ENCODE data around the gene IGSF9. TPM values are rescaled to one million over a fixed set of nuclear protein-coding genes. Genes with fewer than 3 reads are reported as not detected.

The IGSF9 gene
- not detected for polyA plus RNA-seq (2012; ENCODE audit: missing spikeins)

- peak; percentile 38 for FAIRE-seq
- DNase-seq (ENCODE audit: insufficient read length) = no peak
- no peak for TF ChIP-seq POLR2A (IDR thresholded peaks at IDR 0.05; ENCODE audit: low read depth, low read length)
- no peak for TF ChIP-seq TAF1 (IDR thresholded peaks at IDR 0.05; ENCODE audit: borderline replicate concordance, low read depth, low read length)
- TF ChIP-seq POLR2AphosphoS5 (IDR thresholded peaks at IDR 0.05; ENCODE audit: low read depth, low read length) = no peak
These were observed at the start of gene IGSF9 for GRCh38 chr1:159945483-159946241. Gene IGSF9 (minus strand): TSS chr1:159945613. CDS start chr1:159943454, 2,159 bp downstream.

DNA sequence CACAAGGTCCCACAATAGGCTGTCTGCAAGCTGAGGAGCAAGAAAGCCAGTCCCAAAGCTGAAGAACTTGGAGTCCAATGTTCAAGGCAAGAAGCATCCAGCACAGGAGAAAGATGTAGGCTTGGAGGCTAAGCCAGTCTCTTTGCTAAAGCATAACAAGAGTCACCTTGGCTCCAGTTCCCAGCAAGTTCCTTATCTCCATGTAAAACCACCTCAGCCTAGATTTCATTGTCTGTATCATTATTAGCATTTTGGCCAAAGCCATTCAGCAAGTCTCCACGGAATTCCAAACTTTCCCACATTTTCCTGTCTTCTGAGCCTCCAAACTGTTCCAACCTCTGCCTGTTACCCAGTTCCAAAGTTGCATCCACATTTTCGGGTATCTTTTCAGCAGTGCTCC, 49.5 kb upstream of the IGSF9 start:
- no peak for TF ChIP-seq POLR2A (IDR thresholded peaks at IDR 0.05; ENCODE audit: low read depth, low read length)
- TF ChIP-seq POLR2AphosphoS5 (IDR thresholded peaks at IDR 0.05; ENCODE audit: low read depth, low read length) = no peak
- TF ChIP-seq TAF1 (IDR thresholded peaks at IDR 0.05; ENCODE audit: borderline replicate concordance, low read depth, low read length) = no peak
- FAIRE-seq (no peak), DNase-seq (ENCODE audit: insufficient read length) (no peak)

DNA sequence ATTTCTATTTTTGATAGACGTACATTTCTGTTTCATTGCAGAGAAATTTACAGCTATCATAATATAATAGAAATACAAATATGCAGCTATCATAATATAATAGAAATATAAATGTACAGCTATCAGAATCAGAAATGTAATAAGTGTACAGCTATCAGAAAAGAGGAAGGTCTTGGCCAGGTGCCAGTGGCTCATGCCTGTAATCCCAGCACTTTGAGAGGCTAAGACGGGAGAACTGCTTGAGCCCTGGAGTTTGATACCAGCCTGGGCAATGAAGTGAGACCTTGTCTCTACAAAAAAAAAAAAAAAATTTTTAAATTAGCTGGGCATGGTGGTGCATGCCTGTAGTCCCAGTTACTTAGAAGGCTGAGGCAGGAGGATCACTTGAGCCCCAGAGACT, 48.5 kb upstream of the IGSF9 start:
- no peak for FAIRE-seq
- no peak for DNase-seq (ENCODE audit: insufficient read length)

DNA sequence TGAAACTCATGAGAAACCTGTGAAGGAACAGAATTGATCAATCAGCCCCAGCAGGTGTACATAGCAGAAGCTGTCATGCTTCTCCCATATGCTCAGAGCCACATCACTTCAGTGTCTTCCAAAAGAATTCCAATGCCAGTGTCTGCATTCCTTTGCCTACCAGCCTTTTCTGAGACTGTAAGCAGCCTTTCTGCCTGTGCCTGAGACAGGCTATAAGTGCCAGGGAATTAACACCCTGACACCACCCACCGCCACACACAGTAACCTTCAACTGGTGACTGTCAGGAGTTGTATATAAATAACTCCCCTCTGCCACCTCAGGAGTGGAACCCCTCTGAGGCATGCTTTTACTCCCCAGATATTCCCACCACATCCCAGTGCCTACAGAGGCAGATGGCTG, 46.7 kb upstream of the IGSF9 start:
- DNase-seq (ENCODE audit: insufficient read length) = no peak
- FAIRE-seq = no peak
- no peak for TF ChIP-seq POLR2AphosphoS5 (IDR thresholded peaks at IDR 0.05; ENCODE audit: low read depth, low read length)
- no peak for TF ChIP-seq TAF1 (IDR thresholded peaks at IDR 0.05; ENCODE audit: borderline replicate concordance, low read depth, low read length)
- no peak for TF ChIP-seq POLR2A (IDR thresholded peaks at IDR 0.05; ENCODE audit: low read depth, low read length)

More for the DNA sequence above, 48.5 kb upstream of the IGSF9 start:
- TF ChIP-seq TAF1 (IDR thresholded peaks at IDR 0.05; ENCODE audit: borderline replicate concordance, low read depth, low read length) (no peak), POLR2AphosphoS5 (IDR thresholded peaks at IDR 0.05; ENCODE audit: low read depth, low read length) (no peak)

GRCh38 chr1:159991513-159991912, 46.1 kb upstream of the IGSF9 start:
- DNase-seq (ENCODE audit: insufficient read length) (no peak), FAIRE-seq (peak; percentile 5)
- TF ChIP-seq POLR2A (IDR thresholded peaks at IDR 0.05; ENCODE audit: low read depth, low read length) = no peak

- FAIRE-seq = no peak
These were observed 44.6 kb upstream of the IGSF9 start for GRCh38 chr1:159990005-159990404.

DNA sequence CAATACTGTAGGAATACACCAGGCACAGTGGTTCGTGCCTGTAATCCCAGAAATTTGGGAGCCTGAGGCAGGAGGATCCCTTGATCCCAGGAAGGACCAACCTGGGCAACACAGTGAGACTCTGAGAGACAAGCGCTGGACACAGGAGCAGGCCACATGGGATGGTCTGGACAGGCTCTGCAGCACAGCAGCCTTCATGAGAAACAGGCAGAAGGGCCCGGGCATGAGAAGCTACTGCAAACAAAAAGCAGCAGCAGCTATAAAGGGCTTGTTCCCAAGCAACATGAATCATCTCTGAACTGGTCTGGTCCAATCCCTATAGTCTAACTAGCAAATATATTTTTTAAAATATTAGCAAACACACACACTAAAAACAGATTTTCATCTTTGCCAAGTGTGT, 44.2 kb upstream of the IGSF9 start:
- FAIRE-seq (no peak), DNase-seq (ENCODE audit: insufficient read length) (no peak)
- no peak for TF ChIP-seq POLR2A (IDR thresholded peaks at IDR 0.05; ENCODE audit: low read depth, low read length)

More at GRCh38 chr1:159990005-159990404, 44.6 kb upstream of the IGSF9 start:
- no peak for DNase-seq (ENCODE audit: insufficient read length)
- TF ChIP-seq POLR2A (IDR thresholded peaks at IDR 0.05; ENCODE audit: low read depth, low read length) (no peak), POLR2AphosphoS5 (IDR thresholded peaks at IDR 0.05; ENCODE audit: low read depth, low read length) (no peak), TAF1 (IDR thresholded peaks at IDR 0.05; ENCODE audit: borderline replicate concordance, low read depth, low read length) (no peak)

DNA sequence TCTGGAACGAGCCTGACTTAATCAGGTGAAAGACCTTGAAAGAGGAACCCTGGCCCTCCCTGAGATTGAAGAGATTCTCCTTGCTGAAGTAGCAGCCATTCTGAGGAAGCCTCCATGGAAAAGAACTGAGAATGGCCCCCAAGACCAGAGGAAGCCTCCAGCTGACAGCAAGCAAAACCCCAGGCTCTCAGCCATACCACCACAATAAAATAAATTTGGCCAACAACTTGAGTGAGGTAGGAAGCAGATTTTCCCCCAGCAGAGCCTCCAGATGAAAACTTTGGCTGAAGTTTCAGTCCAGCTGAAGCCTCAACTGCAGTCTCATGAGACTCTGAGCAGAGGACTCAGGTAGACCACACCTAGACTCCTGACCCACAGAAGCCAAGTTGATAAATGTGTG, 42.6 kb upstream of the IGSF9 start:
- TF ChIP-seq POLR2AphosphoS5 (IDR thresholded peaks at IDR 0.05; ENCODE audit: low read depth, low read length) (no peak), TAF1 (IDR thresholded peaks at IDR 0.05; ENCODE audit: borderline replicate concordance, low read depth, low read length) (no peak), POLR2A (IDR thresholded peaks at IDR 0.05; ENCODE audit: low read depth, low read length) (no peak)
- DNase-seq (ENCODE audit: insufficient read length) (no peak), FAIRE-seq (no peak)

DNA sequence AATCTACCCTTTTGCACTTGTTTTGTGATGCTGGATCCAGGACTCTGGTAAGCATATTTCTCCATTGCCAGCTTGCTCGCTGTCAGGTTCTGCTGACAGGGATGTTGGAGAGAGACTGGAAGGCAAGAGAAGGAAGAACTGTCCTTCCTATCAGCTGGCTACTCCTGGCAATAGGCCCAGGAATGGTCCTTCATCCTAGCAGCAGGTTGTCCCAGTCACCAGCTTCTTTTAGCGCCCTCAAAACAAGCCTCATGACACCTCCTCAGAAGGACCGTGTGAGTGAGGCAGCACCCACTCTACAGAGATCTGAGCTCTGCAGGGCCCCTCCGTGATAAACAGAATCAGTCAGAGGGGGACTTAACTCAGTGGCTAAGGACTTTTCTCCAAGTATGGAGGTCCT, 41.8 kb upstream of the IGSF9 start:
- DNase-seq (ENCODE audit: insufficient read length) = no peak
- no peak for TF ChIP-seq POLR2A (IDR thresholded peaks at IDR 0.05; ENCODE audit: low read depth, low read length)
- TF ChIP-seq TAF1 (IDR thresholded peaks at IDR 0.05; ENCODE audit: borderline replicate concordance, low read depth, low read length) = no peak
- TF ChIP-seq POLR2AphosphoS5 (IDR thresholded peaks at IDR 0.05; ENCODE audit: low read depth, low read length) = no peak
- no peak for FAIRE-seq

GRCh38 chr1:159986531-159986930, 41.1 kb upstream of the IGSF9 start:
- TF ChIP-seq POLR2AphosphoS5 (IDR thresholded peaks at IDR 0.05; ENCODE audit: low read depth, low read length) = no peak
- no peak for TF ChIP-seq TAF1 (IDR thresholded peaks at IDR 0.05; ENCODE audit: borderline replicate concordance, low read depth, low read length)
- TF ChIP-seq POLR2A (IDR thresholded peaks at IDR 0.05; ENCODE audit: low read depth, low read length) = no peak
- DNase-seq (ENCODE audit: insufficient read length) = no peak
- FAIRE-seq = no peak

DNA sequence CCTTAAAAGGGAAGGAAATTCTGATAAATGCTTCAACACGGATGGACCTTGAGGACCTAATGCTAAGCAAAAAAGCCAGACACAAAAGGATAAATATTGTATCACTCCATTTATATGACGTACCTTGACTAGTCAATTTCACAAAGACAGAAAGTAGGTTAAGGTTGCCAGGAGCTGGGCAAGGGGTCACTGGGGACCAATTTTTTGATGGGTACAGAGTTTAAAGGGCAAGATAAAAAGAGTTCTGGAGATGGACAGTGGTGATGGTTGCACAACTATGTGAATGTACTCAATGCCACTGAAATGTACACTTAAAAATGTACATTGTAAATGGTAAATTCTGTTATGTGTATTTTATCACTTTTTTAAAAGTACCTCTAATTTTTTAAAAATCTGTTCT, 40.7 kb upstream of the IGSF9 start:
- no peak for DNase-seq (ENCODE audit: insufficient read length)
- FAIRE-seq = no peak
- TF ChIP-seq POLR2AphosphoS5 (IDR thresholded peaks at IDR 0.05; ENCODE audit: low read depth, low read length) (no peak), POLR2A (IDR thresholded peaks at IDR 0.05; ENCODE audit: low read depth, low read length) (no peak), TAF1 (IDR thresholded peaks at IDR 0.05; ENCODE audit: borderline replicate concordance, low read depth, low read length) (no peak)

- TF ChIP-seq TAF1 (IDR thresholded peaks at IDR 0.05; ENCODE audit: borderline replicate concordance, low read depth, low read length) (no peak), POLR2A (IDR thresholded peaks at IDR 0.05; ENCODE audit: low read depth, low read length) (no peak), POLR2AphosphoS5 (IDR thresholded peaks at IDR 0.05; ENCODE audit: low read depth, low read length) (no peak)
- DNase-seq (ENCODE audit: insufficient read length) (no peak), FAIRE-seq (no peak)
These were observed 40.1 kb upstream of the IGSF9 start for GRCh38 chr1:159985473-159985872.

All from GM12892 (cell line).